H1 (cell line): Measurements from ENCODE around the gene C6orf136. TPM values are rescaled to one million over a fixed set of nuclear protein-coding genes. Genes with fewer than 3 reads are reported as not detected.

Experiments
- CHD2 ChIP-seq: IDR thresholded peaks from 2 replicates; pipeline ENCODE4 v1.6.1; 2012; ENCODE audit warnings: low read length, improper control_type of control experiment
- CHD7 ChIP-seq: fragments of 300-600 bp; sonication (generic); IDR thresholded peaks from 2 replicates; pipeline ENCODE4 v1.7.1; 2012; ENCODE audit warnings: low read length, moderate library complexity, mild to moderate bottlenecking, inconsistent platforms; ENCODE audit not compliant: insufficient replicate concordance
- E2F6 ChIP-seq: IDR thresholded peaks from 2 replicates; pipeline ENCODE4 v1.6.1; 2012; ENCODE audit warnings: inconsistent platforms
- EGR1 ChIP-seq: IDR thresholded peaks from 2 replicates; pipeline ENCODE4 v1.6.1; 2011; ENCODE audit warnings: low read depth, low read length, borderline replicate concordance
- JUND ChIP-seq: IDR thresholded peaks from 2 replicates; pipeline ENCODE4 v1.6.1; 2011; ENCODE audit warnings: mild to moderate bottlenecking, improper control_type of control experiment, low read length
- RBBP5 ChIP-seq: IDR thresholded peaks from 2 replicates; pipeline ENCODE4 v1.7.1; 2012; ENCODE audit warnings: low read depth, mild to moderate bottlenecking, inconsistent platforms, low read length, moderate library complexity, borderline replicate concordance
- SRF ChIP-seq: IDR thresholded peaks from 2 replicates; pipeline ENCODE4 v1.6.1; 2011; ENCODE audit warnings: mild to moderate bottlenecking, low read depth, low read length, moderate library complexity
- USF2 ChIP-seq: IDR thresholded peaks from 2 replicates; pipeline ENCODE4 v1.6.1; 2011; ENCODE audit warnings: low read length, improper control_type of control experiment
- polyA plus RNA-seq, 7 experiments: library from polyadenylated mRNA; depleted of rRNA in 3 of 7; stranded (reverse) in 5 of 7; unstranded in 2 of 7; fragments of >200 nt in 5 of 7; fragments of 200-250 nt in 2 of 7; gene quantifications; 1 replicate in 5 of 7; 2 replicates in 1 of 7; 4 replicates in 1 of 7; pipeline versions ENCODE4 v1.2.1 to v1.2.3, GENCODE V29; 2011 to 2013; ENCODE audit warnings: missing spikeins in 2 of 7, mixed read lengths in 2 of 7
- total RNA-seq: library from RNA; stranded (reverse); fragmentation: NEBNext Ultra II Directional; extraction: Animal tissue kit (Norgen Biotek cat#: 25700); gene quantifications from 2 replicates; pipeline ENCODE4 v1.2.1, GENCODE V29; 2021

Gene C6orf136
- total and polyA plus RNA-seq, 2 of the 8 experiments (the other 6 are each of a cell fraction or from before 2014, with no cell fraction given), result 20.8 to 23.1 TPM

GRCh38 chr6:30672445-30673253 lies 25.7 kb downstream of the C6orf136 start, which contains the start of gene DHX16 (continued):
- TF ChIP-seq CHD7 (no peak), RBBP5 (peak; percentile 70; the same call in 1 of the 2 replicates), USF2 (no peak), JUND (peak; percentile 13; the same call in 1 of the 2 replicates), SRF (no peak), E2F6 (no peak), EGR1 (peak; percentile 12; the same call in 1 of the 2 replicates), CHD2 (peak; percentile 84)
